Panc1 (cell line): ENCODE results near the gene MOB1A. TPM values are rescaled to one million over a fixed set of nuclear protein-coding genes. Genes with fewer than 3 reads are reported as not detected.

Experiments used
- ATAC-seq: fragments of 200-7000 bp; cut with Tn5 transposase; 2 replicates; pipeline ENCODE4 v1.9.1; 2020; ENCODE audit warnings: mild to moderate bottlenecking, moderate library complexity
- BruUV-seq: library from RNA; stranded (reverse); fragments of 400-500 nt; replicated peaks from 2 replicates; lab custom pipeline; 2021; lab: Mats Ljungman, UMichigan
- CTCF ChIA-PET: fragments of 300-600 bp; sonication (Branson Sonifier 250); formaldehyde crosslinking; loops from one replicate; lab custom pipeline; 2022; ENCODE audit warnings: antibody characterized with exemption; lab: Charles Lee
- POLR2A ChIA-PET: fragments of 300-600 bp; sonication (Branson Sonifier 250); formaldehyde crosslinking; loops from one replicate; lab custom pipeline; 2022; ENCODE audit warnings: antibody characterized with exemption; lab: Charles Lee
- DNase-seq: peaks from one replicate; pipeline ENCODE4 v3.0.0-alpha.2; 2010; ENCODE audit warnings: low read depth, low spot score
- H3K27ac ChIP-seq: 2 replicates; pipeline ENCODE4 v1.5.1; 2011; ENCODE audit warnings: mild to moderate bottlenecking, low read length, inconsistent platforms
- H3K27me3 ChIP-seq: fragments of 200-500 bp; sonication (Bioruptor generic); 2 replicates; pipeline ENCODE4 v1.6.0; 2014; ENCODE audit warnings: low read length, inconsistent platforms; ENCODE audit not compliant: control insufficient read depth, insufficient read depth
- H3K36me3 ChIP-seq: fragments of 200-500 bp; sonication (Bioruptor generic); 2 replicates; pipeline ENCODE4 v1.5.1; 2014; ENCODE audit warnings: inconsistent platforms, mild to moderate bottlenecking, low read length, moderate library complexity; ENCODE audit not compliant: control insufficient read depth, insufficient read depth
- H3K4me1 ChIP-seq: 2 replicates; pipeline ENCODE4 v1.5.1; 2011; ENCODE audit warnings: inconsistent platforms, mild to moderate bottlenecking, low read length, moderate library complexity; ENCODE audit not compliant: control insufficient read depth, insufficient read depth
- H3K4me3 ChIP-seq, 2 experiments: 2 replicates each; pipeline ENCODE4 v1.5.1; 2011 to 2012; ENCODE audit warnings: low read depth in 2 of 2, low read length in 2 of 2, mild to moderate bottlenecking in 2 of 2, inconsistent platforms in 1 of 2, moderate library complexity in 1 of 2
- H3K9me3 ChIP-seq: fragments of 200-500 bp; sonication (Bioruptor generic); 2 replicates; pipeline ENCODE4 v1.5.1; 2014; ENCODE audit warnings: low read depth, mild to moderate bottlenecking, inconsistent platforms, low read length, moderate library complexity; ENCODE audit not compliant: control insufficient read depth, insufficient read depth
- CTCF ChIP-seq: fragments of 450-650 bp; IDR thresholded peaks from 2 replicates; pipeline ENCODE4 v1.5.1; 2017; ENCODE audit warnings: mild to moderate bottlenecking
- POLR2AphosphoS5 ChIP-seq: IDR thresholded peaks from 2 replicates; pipeline ENCODE4 v1.6.1; 2012; ENCODE audit warnings: mild to moderate bottlenecking, low read depth, low read length, moderate library complexity
- REST ChIP-seq, 2 experiments: IDR thresholded peaks; 2 replicates each; pipeline ENCODE4 v1.6.1; 2011 to 2012; ENCODE audit warnings: low read depth in 2 of 2, control low read depth in 1 of 2, low read length in 1 of 2, mild to moderate bottlenecking in 1 of 2, moderate library complexity in 1 of 2; ENCODE audit not compliant: insufficient read depth in 1 of 2
- SIN3A ChIP-seq: IDR thresholded peaks from 2 replicates; pipeline ENCODE4 v1.6.1; 2012; ENCODE audit warnings: low read depth, mild to moderate bottlenecking, low read length, moderate library complexity, borderline replicate concordance; ENCODE audit not compliant: insufficient read depth
- TCF7L2 ChIP-seq: IDR thresholded peaks from 2 replicates; pipeline ENCODE4 v1.6.1; 2011; ENCODE audit warnings: mild to moderate bottlenecking, low read depth, low read length, inconsistent platforms
- in situ Hi-C: cut with HindIII; loops from 2 replicates; pipeline ENCODE4 v1.10.0; 2016; ENCODE audit warnings: low sequenced_read_pairs, low pct_unique_long_range_greater_than_20kb
- intact Hi-C: fragments of 100-400 bp; cut with micrococcal nuclease; formaldehyde crosslinking; loops from one replicate; pipeline ENCODE4 v1.10.0; 2022; ENCODE audit not compliant: unreplicated experiment
- total RNA-seq: library from RNA; stranded (reverse); gene quantifications from one replicate; pipeline ENCODE4 v1.2.1, GENCODE V29; 2021; ENCODE audit not compliant: unreplicated experiment

The MOB1A gene
- total RNA-seq, 1 experiment from 2014 or later: 184 TPM

GRCh38 chr2:74105413-74105812 lies 73.3 kb downstream of the MOB1A start:
- DNase-seq (no peak), ATAC-seq (no peak)
- in situ Hi-C loops: no loop called here
- no peak for TF ChIP-seq SIN3A
- TF ChIP-seq TCF7L2: no peak
- TF ChIP-seq POLR2AphosphoS5: no peak
- no peak for TF ChIP-seq REST (IDR thresholded peaks at IDR 0.05; ENCODE audit: insufficient read depth in 1 of 2, low read depth in 2 of 2, low read length in 1 of 2)
- no peak for TF ChIP-seq CTCF
- Histone ChIP-seq H3K9me3 (no peaks in the 10 kb centered on the region), H3K4me3 (no peak overlapping the region), H3K36me3 (no peaks in the 10 kb centered on the region; the same call in 1 of the 2 replicates), H3K27ac (no peak overlapping the region), H3K27me3 (no peaks in the 10 kb centered on the region), H3K4me1 (no peaks in the 10 kb centered on the region)
- intact Hi-C loops: no loop called here
- BruUV-seq: no TSS peak
- ChIA-PET CTCF (no interaction called here), POLR2A (no interaction called here)

- intact Hi-C loops (no loop called here), in situ Hi-C loops (no loop called here)
- Histone ChIP-seq H3K27ac (no peak overlapping the region), H3K36me3 (no peaks in the 10 kb centered on the region; the same call in 1 of the 2 replicates), H3K9me3 (no peaks in the 10 kb centered on the region), H3K27me3 (no peaks in the 10 kb centered on the region), H3K4me3 (no peak overlapping the region), H3K4me1 (no peaks in the 10 kb centered on the region)
- POLR2A ChIA-PET: no interaction called here
- no TSS peak for BruUV-seq
- CTCF ChIA-PET: interaction anchor here (0.6 kb wide), 1 partner anchor 102 kb away, joined by 5 read pairs; no protein-coding TSS in a partner anchor
- ATAC-seq: no peak
- no peak for DNase-seq
- TF ChIP-seq POLR2AphosphoS5 (no peak), REST (IDR thresholded peaks at IDR 0.05; ENCODE audit: insufficient read depth in 1 of 2, low read depth in 2 of 2, low read length in 1 of 2) (no peak), TCF7L2 (no peak), CTCF (no peak), SIN3A (no peak)
Measured at GRCh38 chr2:74104839-74105238, 73.8 kb downstream of the MOB1A start.
